Measurements from ENCODE around the gene FBXL17. TPM values are rescaled to one million over a fixed set of nuclear protein-coding genes. Genes with fewer than 3 reads are reported as not detected.

FBXL17 gene
- total RNA-seq, 1 donor from 2014 or later, result 22.4 TPM

- H3K27ac ChIP-seq (ENCODE audit: low read depth, low read length), result no peak overlapping the region
- H3K4me3 ChIP-seq (ENCODE audit: low read length in 3 of 3), result no peak overlapping the region
- H3K27me3 ChIP-seq (ENCODE audit: control insufficient read depth in 3 of 3, insufficient read depth in 3 of 3, low read length in 3 of 3), result no peaks in the 10 kb centered on the region
- no peaks in the 10 kb centered on the region for H3K9me3 ChIP-seq (ENCODE audit: control insufficient read depth in 3 of 3, low read length in 3 of 3)
- H3K4me1 ChIP-seq (ENCODE audit: control insufficient read depth in 3 of 3, insufficient read depth in 3 of 3, low read length in 3 of 3), result no peaks in the 10 kb centered on the region
- H3K9ac ChIP-seq (ENCODE audit: low read depth in 1 of 3, low read length in 3 of 3), result no peak overlapping the region
- H3K36me3 ChIP-seq (ENCODE audit: control insufficient read depth in 3 of 3, insufficient read depth in 3 of 3, low read length in 3 of 3), result no peaks in the 10 kb centered on the region
Observed at GRCh38 chr5:107913494-107913893, 468.4 kb downstream of the FBXL17 start.

- Histone ChIP-seq H3K27me3 (ENCODE audit: control insufficient read depth in 3 of 3, insufficient read depth in 3 of 3, low read length in 3 of 3) (no peaks in the 10 kb centered on the region), H3K36me3 (ENCODE audit: control insufficient read depth in 3 of 3, insufficient read depth in 3 of 3, low read length in 3 of 3) (no peaks in the 10 kb centered on the region), H3K27ac (ENCODE audit: low read depth, low read length) (no peak overlapping the region), H3K9me3 (ENCODE audit: control insufficient read depth in 3 of 3, low read length in 3 of 3) (no peaks in the 10 kb centered on the region), H3K4me1 (ENCODE audit: control insufficient read depth in 3 of 3, insufficient read depth in 3 of 3, low read length in 3 of 3) (peaks cover 0 to 5% (median 0%) of the 10 kb centered on the region in 3 donors), H3K4me3 (ENCODE audit: low read length in 3 of 3) (no peak overlapping the region), H3K9ac (ENCODE audit: low read depth in 1 of 3, low read length in 3 of 3) (no peak overlapping the region)
Observed at GRCh38 chr5:107900721-107901120, 481.2 kb downstream of the FBXL17 start.

DNA sequence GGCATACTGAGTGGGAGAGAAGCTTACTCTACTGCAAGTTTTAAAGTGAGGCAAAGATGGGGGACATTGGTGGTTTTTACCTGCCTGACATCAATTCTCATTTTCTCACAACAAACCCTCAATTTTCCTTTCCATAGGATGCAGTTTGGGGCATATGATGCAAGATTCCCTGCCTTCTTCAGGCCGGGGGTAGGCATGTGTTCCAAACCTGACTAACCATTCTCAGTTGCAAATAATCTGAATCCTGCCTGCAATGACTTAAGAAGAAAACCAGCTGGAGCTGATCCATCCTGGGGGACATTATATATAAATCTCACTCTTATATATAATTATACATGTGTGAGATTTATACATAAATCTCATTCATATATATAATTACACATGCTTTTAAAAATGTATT lies 487.5 kb downstream of the FBXL17 start:
- no peak overlapping the region for H3K27ac ChIP-seq (ENCODE audit: low read depth, low read length)

GRCh38 chr5:107893642-107894041 lies 488.3 kb downstream of the FBXL17 start:
- no peak overlapping the region for H3K27ac ChIP-seq (ENCODE audit: low read depth, low read length)

More for the DNA sequence above, 487.5 kb downstream of the FBXL17 start:
- no peaks in the 10 kb centered on the region for H3K27me3 ChIP-seq (ENCODE audit: control insufficient read depth in 3 of 3, insufficient read depth in 3 of 3, low read length in 3 of 3)
- H3K36me3 ChIP-seq (ENCODE audit: control insufficient read depth in 3 of 3, insufficient read depth in 3 of 3, low read length in 3 of 3), result no peaks in the 10 kb centered on the region
- no peak overlapping the region for H3K4me3 ChIP-seq (ENCODE audit: low read length in 3 of 3)
- H3K4me1 ChIP-seq (ENCODE audit: control insufficient read depth in 3 of 3, insufficient read depth in 3 of 3, low read length in 3 of 3), result peaks cover 0 to 3% (median 0%) of the 10 kb centered on the region in 3 donors
- H3K9me3 ChIP-seq (ENCODE audit: control insufficient read depth in 3 of 3, low read length in 3 of 3), result no peaks in the 10 kb centered on the region
- no peak overlapping the region for H3K9ac ChIP-seq (ENCODE audit: low read depth in 1 of 3, low read length in 3 of 3)

DNA sequence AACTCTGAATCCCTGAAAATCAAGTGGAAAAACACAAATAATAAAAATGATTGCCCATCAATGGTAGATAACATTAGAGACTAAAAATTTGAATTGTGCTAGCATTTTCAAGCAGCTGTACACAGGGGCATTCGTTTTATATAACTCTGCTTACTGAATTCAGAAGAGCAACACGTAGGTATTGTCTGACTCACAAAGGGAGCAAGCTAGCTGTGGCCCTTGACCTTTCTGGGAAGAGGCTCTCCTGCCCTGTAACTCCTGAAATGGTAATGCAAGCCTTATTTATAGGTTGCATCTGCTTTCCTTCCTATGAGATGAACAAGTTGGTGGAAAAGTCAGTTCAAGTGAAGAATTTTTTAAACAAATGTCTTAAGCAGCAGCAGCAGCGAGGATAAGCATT lies 492.5 kb downstream of the FBXL17 start:
- peaks cover 0 to 3% (median 0%) of the 10 kb centered on the region in 3 donors for H3K4me1 ChIP-seq (ENCODE audit: control insufficient read depth in 3 of 3, insufficient read depth in 3 of 3, low read length in 3 of 3)
- no peak overlapping the region for H3K9ac ChIP-seq (ENCODE audit: low read depth in 1 of 3, low read length in 3 of 3)
- no peak overlapping the region for H3K4me3 ChIP-seq (ENCODE audit: low read length in 3 of 3)
- no peaks in the 10 kb centered on the region for H3K27me3 ChIP-seq (ENCODE audit: control insufficient read depth in 3 of 3, insufficient read depth in 3 of 3, low read length in 3 of 3)
- H3K36me3 ChIP-seq (ENCODE audit: control insufficient read depth in 3 of 3, insufficient read depth in 3 of 3, low read length in 3 of 3), result no peaks in the 10 kb centered on the region
- H3K9me3 ChIP-seq (ENCODE audit: control insufficient read depth in 3 of 3, low read length in 3 of 3), result no peaks in the 10 kb centered on the region
- H3K27ac ChIP-seq (ENCODE audit: low read depth, low read length), result no peak overlapping the region

More at GRCh38 chr5:107893642-107894041, 488.3 kb downstream of the FBXL17 start:
- no peaks in the 10 kb centered on the region for H3K36me3 ChIP-seq (ENCODE audit: control insufficient read depth in 3 of 3, insufficient read depth in 3 of 3, low read length in 3 of 3)
- peaks cover 0 to 3% (median 0%) of the 10 kb centered on the region in 3 donors for H3K4me1 ChIP-seq (ENCODE audit: control insufficient read depth in 3 of 3, insufficient read depth in 3 of 3, low read length in 3 of 3)
- H3K9ac ChIP-seq (ENCODE audit: low read depth in 1 of 3, low read length in 3 of 3), result peak overlapping the region in 1 of 3 donors; percentile 22
- H3K4me3 ChIP-seq (ENCODE audit: low read length in 3 of 3), result no peak overlapping the region
- H3K27me3 ChIP-seq (ENCODE audit: control insufficient read depth in 3 of 3, insufficient read depth in 3 of 3, low read length in 3 of 3), result no peaks in the 10 kb centered on the region
- H3K9me3 ChIP-seq (ENCODE audit: control insufficient read depth in 3 of 3, low read length in 3 of 3), result no peaks in the 10 kb centered on the region

DNA sequence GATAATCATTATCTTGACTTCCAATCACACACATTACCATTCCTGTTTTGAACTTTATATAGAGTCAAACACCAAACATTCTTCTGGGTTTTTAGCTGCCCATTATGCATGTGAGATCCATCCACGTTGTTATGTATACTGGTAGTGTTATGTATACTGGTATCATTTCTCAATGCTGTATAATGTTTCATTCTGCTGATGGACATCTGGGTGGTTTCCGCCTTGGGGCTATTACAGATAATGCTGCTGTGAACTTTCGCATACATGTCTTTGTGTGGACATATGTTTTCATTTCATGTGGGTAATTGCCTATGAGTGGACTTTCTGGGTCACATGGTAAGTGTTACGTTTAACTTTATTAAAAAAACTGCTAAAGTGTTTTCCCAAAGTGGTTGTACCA lies 493.4 kb downstream of the FBXL17 start:
- no peak overlapping the region for H3K4me3 ChIP-seq (ENCODE audit: low read length in 3 of 3)
- H3K9me3 ChIP-seq (ENCODE audit: control insufficient read depth in 3 of 3, low read length in 3 of 3), result no peaks in the 10 kb centered on the region
- no peaks in the 10 kb centered on the region for H3K36me3 ChIP-seq (ENCODE audit: control insufficient read depth in 3 of 3, insufficient read depth in 3 of 3, low read length in 3 of 3)
- no peak overlapping the region for H3K9ac ChIP-seq (ENCODE audit: low read depth in 1 of 3, low read length in 3 of 3)
- no peaks in the 10 kb centered on the region for H3K27me3 ChIP-seq (ENCODE audit: control insufficient read depth in 3 of 3, insufficient read depth in 3 of 3, low read length in 3 of 3)
- no peaks in the 10 kb centered on the region for H3K4me1 ChIP-seq (ENCODE audit: control insufficient read depth in 3 of 3, insufficient read depth in 3 of 3, low read length in 3 of 3)
- H3K27ac ChIP-seq (ENCODE audit: low read depth, low read length), result no peak overlapping the region

- H3K4me1 ChIP-seq (ENCODE audit: control insufficient read depth in 3 of 3, insufficient read depth in 3 of 3, low read length in 3 of 3), result no peaks in the 10 kb centered on the region
- no peak overlapping the region for H3K27ac ChIP-seq (ENCODE audit: low read depth, low read length)
- no peaks in the 10 kb centered on the region for H3K9me3 ChIP-seq (ENCODE audit: control insufficient read depth in 3 of 3, low read length in 3 of 3)
- H3K4me3 ChIP-seq (ENCODE audit: low read length in 3 of 3), result no peak overlapping the region
- no peak overlapping the region for H3K9ac ChIP-seq (ENCODE audit: low read depth in 1 of 3, low read length in 3 of 3)
- no peaks in the 10 kb centered on the region for H3K27me3 ChIP-seq (ENCODE audit: control insufficient read depth in 3 of 3, insufficient read depth in 3 of 3, low read length in 3 of 3)
- H3K36me3 ChIP-seq (ENCODE audit: control insufficient read depth in 3 of 3, insufficient read depth in 3 of 3, low read length in 3 of 3), result no peaks in the 10 kb centered on the region
Observed at GRCh38 chr5:107887166-107887943, 494.5 kb downstream of the FBXL17 start.

DNA sequence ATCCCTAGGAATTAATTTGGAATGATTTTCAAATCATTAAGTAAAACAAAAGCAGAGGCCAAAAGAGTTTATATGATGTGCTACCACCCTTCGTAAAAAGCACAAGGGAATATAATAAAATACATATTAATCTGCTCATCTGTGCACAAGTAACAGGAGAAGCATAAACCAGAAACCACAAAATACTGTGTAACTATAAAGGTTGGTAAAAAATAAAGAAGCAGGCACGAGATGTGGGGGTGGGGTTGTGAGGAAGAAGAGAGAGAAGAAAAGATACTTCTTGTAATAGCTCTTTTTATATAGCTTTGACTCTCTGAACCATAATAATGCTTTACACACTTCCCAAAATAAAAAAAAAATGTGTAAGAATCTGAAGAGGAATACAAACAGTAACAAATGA lies 496.3 kb downstream of the FBXL17 start:
- Histone ChIP-seq H3K4me3 (ENCODE audit: low read length in 3 of 3) (no peak overlapping the region), H3K36me3 (ENCODE audit: control insufficient read depth in 3 of 3, insufficient read depth in 3 of 3, low read length in 3 of 3) (no peaks in the 10 kb centered on the region), H3K27me3 (ENCODE audit: control insufficient read depth in 3 of 3, insufficient read depth in 3 of 3, low read length in 3 of 3) (no peaks in the 10 kb centered on the region), H3K27ac (ENCODE audit: low read depth, low read length) (no peak overlapping the region), H3K9ac (ENCODE audit: low read depth in 1 of 3, low read length in 3 of 3) (no peak overlapping the region), H3K4me1 (ENCODE audit: control insufficient read depth in 3 of 3, insufficient read depth in 3 of 3, low read length in 3 of 3) (no peaks in the 10 kb centered on the region), H3K9me3 (ENCODE audit: control insufficient read depth in 3 of 3, low read length in 3 of 3) (no peaks in the 10 kb centered on the region)

GRCh38 chr5:107884871-107885270 lies 497.0 kb downstream of the FBXL17 start:
- Histone ChIP-seq H3K36me3 (ENCODE audit: control insufficient read depth in 3 of 3, insufficient read depth in 3 of 3, low read length in 3 of 3) (no peaks in the 10 kb centered on the region), H3K27me3 (ENCODE audit: control insufficient read depth in 3 of 3, insufficient read depth in 3 of 3, low read length in 3 of 3) (no peaks in the 10 kb centered on the region), H3K9ac (ENCODE audit: low read depth in 1 of 3, low read length in 3 of 3) (no peak overlapping the region), H3K4me3 (ENCODE audit: low read length in 3 of 3) (no peak overlapping the region), H3K27ac (ENCODE audit: low read depth, low read length) (no peak overlapping the region), H3K9me3 (ENCODE audit: control insufficient read depth in 3 of 3, low read length in 3 of 3) (no peaks in the 10 kb centered on the region), H3K4me1 (ENCODE audit: control insufficient read depth in 3 of 3, insufficient read depth in 3 of 3, low read length in 3 of 3) (no peaks in the 10 kb centered on the region)

DNA sequence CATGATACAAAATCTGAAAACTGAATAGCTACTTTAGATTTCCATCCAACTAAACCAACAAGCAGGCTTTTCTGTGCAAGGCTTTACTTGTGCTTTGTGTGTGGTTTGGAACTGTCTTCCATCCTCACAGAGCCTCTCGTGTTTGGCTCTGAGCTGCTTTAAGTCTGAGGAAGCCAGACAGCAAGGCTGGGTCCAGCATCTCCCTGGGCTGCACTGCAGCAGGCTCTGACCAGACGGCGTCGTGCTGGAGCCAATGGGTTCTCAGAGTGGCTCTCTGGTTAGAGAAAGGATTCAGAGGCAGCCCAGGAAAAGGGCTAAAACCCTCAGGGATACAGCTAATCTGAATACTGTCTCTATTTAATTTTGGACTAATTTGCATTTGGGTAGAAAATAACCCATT lies 503.2 kb downstream of the FBXL17 start:
- H3K27me3 ChIP-seq (ENCODE audit: control insufficient read depth in 3 of 3, insufficient read depth in 3 of 3, low read length in 3 of 3), result no peaks in the 10 kb centered on the region
- H3K4me1 ChIP-seq (ENCODE audit: control insufficient read depth in 3 of 3, insufficient read depth in 3 of 3, low read length in 3 of 3), result no peaks in the 10 kb centered on the region
- peaks cover 0 to 3% (median 0%) of the 10 kb centered on the region in 3 donors for H3K36me3 ChIP-seq (ENCODE audit: control insufficient read depth in 3 of 3, insufficient read depth in 3 of 3, low read length in 3 of 3)
- H3K9ac ChIP-seq (ENCODE audit: low read depth in 1 of 3, low read length in 3 of 3), result no peak overlapping the region
- H3K4me3 ChIP-seq (ENCODE audit: low read length in 3 of 3), result no peak overlapping the region
- no peak overlapping the region for H3K27ac ChIP-seq (ENCODE audit: low read depth, low read length)
- H3K9me3 ChIP-seq (ENCODE audit: control insufficient read depth in 3 of 3, low read length in 3 of 3), result no peaks in the 10 kb centered on the region
